DMS153 treated with DMSO at 0.1 percent for 48 hours (cell line): ENCODE measurements around the gene NELFB.
"Not testable (repeated sequence)": the region's sequence is repeated elsewhere in the genome, so short reads cannot be mapped to it uniquely, and the experiment has no call there.

ENCODE experiments used
- DNase-seq: peaks from one replicate; lab custom pipeline; 2025; ENCODE audit not compliant: unreplicated experiment; lab: John Stamatoyannopoulos, UW

NELFB gene

GRCh38 chr9:137247135-137247915, 7.8 kb upstream of the NELFB start:
- DNase-seq, result no peak

DNA sequence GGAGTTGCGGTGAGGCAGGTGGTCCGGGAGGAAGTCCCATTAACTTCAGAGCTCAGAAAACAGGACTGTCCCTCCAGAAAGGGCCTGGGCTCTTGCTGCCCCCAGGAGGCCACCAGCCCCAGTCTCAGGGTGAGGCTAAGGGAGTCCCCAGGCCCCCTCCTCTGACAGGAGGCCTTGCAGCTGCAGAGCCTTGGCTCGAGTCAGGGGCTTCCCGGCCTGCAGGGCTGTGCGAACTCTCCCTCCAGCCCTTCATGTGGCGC, 7.3 kb upstream of the NELFB start:
- DNase-seq, result no peak

DNA sequence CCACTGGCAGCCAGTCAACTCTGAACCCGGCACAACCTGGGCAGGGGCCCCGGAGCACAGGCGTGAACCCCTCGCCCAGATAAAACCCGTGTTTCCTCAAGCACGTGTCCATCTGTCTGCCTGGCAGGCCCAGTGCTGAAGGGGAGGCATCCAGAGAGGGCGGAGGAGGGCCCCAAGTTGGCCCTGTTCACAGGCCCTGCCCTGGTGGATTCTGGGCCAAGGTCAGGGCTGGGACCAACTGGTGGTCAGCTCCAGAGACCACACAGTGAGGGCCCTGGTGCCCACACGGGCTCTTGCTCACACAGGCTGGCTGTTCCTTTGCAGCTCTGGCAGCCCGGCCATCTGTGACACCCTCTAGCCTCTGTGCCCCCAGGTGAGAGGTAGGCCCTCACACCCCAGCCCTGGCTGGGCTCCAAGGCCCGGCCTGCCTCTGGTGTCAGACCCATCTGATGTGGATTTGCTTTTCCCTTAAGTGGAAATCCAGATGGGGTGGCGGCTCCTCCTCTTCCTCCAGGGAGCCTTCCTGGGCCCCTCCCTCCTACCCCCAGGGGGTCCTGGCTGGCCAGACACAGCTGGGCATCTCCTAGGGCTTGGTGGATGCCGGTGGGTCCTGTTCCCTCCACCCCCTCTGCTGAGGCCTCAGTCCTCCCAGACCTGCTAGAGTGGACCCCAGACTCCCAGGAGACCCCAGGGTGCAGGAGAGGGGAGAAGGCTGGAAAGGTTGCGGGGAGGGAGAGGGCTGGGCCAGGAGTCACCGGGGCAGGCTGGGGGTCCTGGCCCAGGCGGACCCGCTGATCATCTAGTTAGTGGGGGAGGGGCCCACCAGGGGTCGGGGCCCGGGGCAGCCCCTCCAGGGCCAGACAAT, 4.6 kb upstream of the NELFB start:
- DNase-seq, result no peak

- DNase-seq, result no peak
Measured at GRCh38 chr9:137251194-137251461, 4.0 kb upstream of the NELFB start, which contains the start of gene STPG3. STPG3 (plus strand) TSS chr9:137251286; CDS start chr9:137251287, 1 bp downstream.

DNA sequence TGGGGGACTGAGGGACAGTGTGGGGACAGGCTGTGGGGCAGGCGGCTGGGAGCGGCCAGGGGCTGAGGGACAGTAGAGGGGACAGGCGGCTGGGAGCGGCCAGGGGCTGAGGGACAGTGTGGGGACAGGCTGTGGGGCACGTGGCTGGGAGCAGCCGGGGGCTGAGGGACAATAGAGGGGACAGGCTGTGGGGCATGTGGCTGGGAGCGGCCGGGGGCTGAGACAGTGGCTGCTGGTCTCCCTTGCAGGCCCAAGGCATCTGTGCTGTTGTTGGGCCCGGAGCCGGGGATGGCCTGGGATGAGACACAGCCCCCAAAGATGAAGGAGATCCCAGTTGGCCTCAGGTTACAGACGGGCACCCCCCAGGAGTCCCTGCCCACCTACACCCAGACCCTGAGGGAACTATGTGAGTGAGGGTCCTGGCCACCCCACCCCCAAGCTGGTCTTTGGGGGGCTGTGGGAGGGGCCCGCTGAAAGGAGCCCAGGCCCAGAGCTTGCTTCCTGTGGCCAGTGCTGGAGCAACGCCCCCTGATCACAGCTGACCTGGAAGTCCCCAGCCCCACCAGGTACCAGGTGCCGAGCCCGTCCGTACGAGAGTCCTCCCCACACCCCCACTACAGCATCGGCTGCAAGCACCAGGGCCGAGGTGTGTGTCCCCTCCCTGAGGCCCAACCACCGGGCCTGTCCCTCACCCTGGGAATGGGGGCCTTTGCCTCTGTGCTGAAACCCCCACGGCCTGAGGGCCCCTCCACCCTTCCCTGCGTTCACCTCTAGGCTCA, 3.4 kb upstream of the NELFB start:
- DNase-seq, result no peak

- peak; percentile 18 for DNase-seq
Measured at GRCh38 chr9:137252555-137253506, 2.3 kb upstream of the NELFB start.

DNA sequence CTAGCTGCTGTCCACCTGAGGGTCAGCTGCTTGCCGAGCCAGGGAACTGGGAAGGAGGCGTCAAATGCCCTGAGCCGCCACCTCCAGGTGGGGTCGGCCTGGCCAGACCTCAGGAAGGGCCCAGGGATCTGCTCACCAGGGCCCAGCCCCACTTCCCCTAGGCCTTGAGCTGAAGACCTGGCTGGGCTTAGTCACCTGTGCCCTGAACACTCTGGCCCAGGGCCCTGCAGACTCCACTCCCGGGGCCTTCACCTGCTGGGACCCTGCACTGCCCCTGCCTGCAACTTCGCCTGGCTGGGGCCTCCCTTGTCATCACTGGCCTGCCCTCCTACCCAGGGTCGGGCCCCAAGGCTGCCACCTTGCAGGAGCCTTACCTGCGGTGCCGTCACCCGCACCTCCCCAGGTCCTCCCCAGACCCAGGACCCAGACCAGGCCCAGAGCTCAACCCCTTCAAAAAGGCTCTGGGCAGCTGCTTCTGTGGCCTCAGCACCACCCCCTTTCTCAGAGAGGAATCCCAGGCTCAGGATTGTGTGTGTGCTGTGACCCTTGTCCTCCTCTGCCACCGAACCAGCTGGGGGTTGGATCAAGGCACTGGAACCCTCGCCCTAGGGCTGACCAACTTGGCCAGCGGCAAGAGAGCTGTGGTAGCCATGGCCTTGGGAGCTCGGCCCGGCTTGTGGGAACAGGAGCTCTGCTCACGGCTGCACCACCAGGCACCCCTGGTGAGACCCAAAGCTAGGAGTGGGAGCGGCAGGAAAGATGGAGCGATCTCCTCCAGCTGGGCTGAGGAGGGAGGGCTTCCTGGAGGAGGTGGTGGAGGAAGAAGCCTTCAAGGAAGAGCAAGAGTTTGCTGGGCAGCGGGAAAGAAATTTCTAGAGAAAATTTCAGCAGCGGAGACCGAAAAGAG, 1.2 kb upstream of the NELFB start:
- no peak for DNase-seq

GRCh38 chr9:137255448-137256114, 454 bp downstream of the NELFB start:
- DNase-seq, result no peak

DNA sequence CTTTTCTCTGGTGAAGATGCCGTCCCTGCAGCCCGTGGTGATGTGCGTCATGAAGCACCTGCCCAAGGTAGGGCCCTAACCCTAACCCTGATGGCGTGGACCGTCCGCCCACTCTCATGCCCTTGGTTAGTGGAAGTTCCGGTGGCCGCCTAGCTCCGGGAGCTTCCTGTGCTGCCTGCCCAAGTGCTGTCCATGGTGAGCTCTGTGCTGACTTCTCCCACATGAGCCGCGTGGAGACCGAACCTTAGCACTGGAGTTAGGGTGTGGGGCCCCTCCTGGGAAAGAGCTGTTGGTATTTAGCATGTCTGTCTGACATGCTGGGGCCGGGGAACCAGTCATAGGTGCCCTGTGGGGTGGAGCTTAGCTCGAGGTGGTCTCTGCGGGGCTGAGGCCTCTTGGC, 1.2 kb downstream of the NELFB start:
- DNase-seq, result no peak

GRCh38 chr9:137256856-137257255, 1.7 kb downstream of the NELFB start:
- no peak for DNase-seq

GRCh38 chr9:137262173-137262908, 7.2 kb downstream of the NELFB start:
- not testable (repeated sequence) for DNase-seq

DNA sequence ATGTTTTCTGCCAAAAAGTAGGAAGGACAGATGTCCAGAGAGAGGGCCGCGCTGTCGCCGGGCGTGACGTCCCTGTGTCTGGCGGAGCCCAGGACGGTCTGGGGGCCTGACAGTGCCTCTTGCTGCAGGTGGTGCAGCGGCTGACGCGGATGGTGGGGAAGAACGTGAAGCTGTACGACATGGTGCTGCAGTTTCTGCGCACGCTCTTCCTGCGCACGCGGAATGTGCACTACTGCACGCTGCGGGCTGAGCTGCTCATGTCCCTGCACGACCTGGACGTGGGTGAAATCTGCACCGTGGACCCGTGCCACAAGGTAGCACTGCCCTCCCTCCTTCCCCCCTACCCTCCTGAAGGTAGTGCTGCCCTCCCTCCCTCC, 7.8 kb downstream of the NELFB start:
- DNase-seq, result no peak

DNA sequence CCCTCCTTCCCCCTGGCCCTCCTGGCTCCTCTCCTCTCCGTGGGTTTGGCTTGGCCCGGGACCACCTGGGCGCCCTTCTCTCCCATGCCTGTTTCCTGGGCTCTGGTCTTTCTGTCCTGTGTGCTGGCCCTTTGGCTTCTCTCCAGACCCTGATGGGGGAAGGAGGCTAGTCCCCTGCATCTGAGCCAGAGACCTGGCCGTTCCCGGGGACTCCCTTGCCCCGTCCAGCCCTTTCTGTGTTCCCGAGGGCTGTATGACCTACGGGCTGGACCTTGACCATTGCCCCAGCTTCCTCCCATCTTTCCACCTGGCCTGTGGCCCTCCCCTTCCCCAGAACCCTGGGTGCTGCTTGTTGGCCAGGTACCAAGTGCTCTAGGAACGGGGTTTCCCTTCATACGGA, 8.4 kb downstream of the NELFB start:
- no peak for DNase-seq

DNA sequence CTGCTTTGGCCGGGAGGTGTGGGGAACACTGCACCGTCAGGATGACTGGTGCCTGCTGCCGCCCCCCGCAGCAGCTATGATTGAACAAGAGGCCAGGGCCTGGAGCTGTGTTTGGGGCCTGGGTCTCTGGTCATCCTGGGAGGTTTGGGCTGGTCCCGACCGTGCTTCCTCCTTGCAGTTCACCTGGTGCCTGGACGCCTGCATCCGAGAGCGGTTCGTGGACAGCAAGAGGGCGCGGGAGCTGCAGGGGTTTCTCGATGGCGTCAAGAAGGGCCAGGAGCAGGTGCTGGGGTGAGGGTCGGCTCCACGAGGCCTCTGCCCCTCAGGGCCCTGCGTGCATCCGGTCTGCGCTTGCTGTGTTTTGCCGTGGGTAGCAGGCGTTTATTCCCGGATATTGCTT, 8.9 kb downstream of the NELFB start:
- DNase-seq, result no peak

- DNase-seq, result no peak
Measured at GRCh38 chr9:137265496-137266161, 10.5 kb downstream of the NELFB start.

DNA sequence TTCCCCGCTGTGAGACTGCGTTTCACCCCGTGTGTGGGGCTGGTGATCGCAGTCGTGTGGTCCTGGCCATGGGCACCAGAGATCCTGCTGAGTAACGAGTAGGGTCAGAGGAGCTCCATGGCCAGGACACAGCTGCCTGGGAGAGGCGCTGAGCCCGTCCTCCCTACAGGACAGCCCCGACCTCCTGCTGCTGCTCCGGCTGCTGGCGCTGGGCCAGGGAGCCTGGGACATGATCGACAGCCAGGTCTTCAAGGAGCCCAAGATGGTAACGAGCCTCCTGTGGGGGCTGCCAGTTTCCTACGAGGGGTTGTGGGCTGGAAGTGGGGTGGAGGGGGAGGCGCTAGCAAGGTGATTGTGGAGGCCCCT, 11.0 kb downstream of the NELFB start:
- no peak for DNase-seq

DNA sequence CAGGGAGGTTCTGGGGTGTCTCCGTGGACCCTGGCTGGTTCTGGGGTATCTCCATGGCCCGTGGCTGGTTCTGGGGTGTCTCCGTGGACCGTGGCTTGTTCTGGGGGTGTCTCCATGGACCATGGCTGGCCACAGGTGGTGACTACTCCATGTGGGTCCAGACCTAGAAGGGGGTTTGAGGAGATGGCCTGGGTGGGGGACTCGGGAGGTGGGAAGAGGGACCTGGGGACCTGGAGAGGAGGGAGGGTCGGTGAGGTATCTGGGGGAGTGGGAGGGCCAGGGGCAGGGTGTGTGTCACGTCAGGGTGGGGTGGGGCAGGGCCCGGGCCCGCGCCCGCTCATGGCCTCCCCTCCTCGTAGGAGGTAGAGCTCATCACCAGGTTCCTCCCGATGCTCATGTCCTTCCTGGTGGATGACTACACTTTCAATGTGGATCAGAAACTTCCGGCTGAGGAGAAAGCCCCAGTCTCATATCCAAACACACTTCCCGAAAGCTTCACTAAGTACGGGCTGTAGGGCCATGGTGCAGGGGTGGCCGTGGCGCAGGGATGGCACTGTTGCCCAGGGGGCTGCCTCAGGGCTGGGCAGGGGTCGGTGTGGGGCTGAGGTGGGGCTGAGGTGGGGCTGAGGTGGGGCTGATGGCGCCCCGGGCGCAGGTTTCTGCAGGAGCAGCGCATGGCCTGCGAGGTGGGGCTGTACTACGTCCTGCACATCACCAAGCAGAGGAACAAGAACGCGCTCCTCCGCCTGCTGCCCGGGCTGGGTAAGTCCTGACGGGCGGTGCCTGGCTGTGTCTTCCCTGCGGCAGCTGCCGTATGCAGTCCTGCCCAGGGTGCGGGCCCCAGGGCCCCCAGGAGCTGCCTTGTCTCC, 11.7 kb downstream of the NELFB start:
- no peak for DNase-seq
